Measurements from ENCODE around the gene ADSL.
"Not testable (repeated sequence)": the region's sequence is repeated elsewhere in the genome, so short reads cannot be mapped to it uniquely, and the experiment has no call there.

Gene ADSL

GRCh38 chr22:40374567-40374966 is 28.3 kb downstream of the ADSL start:
- no peak for DNase-seq

- no peak for DNase-seq
These were observed 29.8 kb downstream of the ADSL start for GRCh38 chr22:40376149-40376548.

- no peak for DNase-seq
These were observed 31.6 kb downstream of the ADSL start for GRCh38 chr22:40377931-40378330.

- DNase-seq, result not testable (repeated sequence)
These were observed 32.1 kb downstream of the ADSL start for GRCh38 chr22:40378448-40378847.

GRCh38 chr22:40381461-40381860 is 35.2 kb downstream of the ADSL start:
- DNase-seq, result no peak

- no peak for DNase-seq
These were observed 37.6 kb downstream of the ADSL start for GRCh38 chr22:40383905-40384304.

GRCh38 chr22:40385036-40385782 is 38.9 kb downstream of the ADSL start:
- peak; percentile 30 to 35 for DNase-seq

GRCh38 chr22:40387746-40388145 is 41.4 kb downstream of the ADSL start:
- no peak for DNase-seq

- no peak for DNase-seq
These were observed 41.9 kb downstream of the ADSL start for GRCh38 chr22:40388231-40388630.

- DNase-seq, result no peak
These were observed 45.1 kb downstream of the ADSL start for GRCh38 chr22:40391417-40391816.

GRCh38 chr22:40392618-40393017 is 46.3 kb downstream of the ADSL start:
- no peak for DNase-seq

- no peak for DNase-seq
These were observed 48.3 kb downstream of the ADSL start for GRCh38 chr22:40394607-40395006.

GRCh38 chr22:40395607-40396006 is 49.3 kb downstream of the ADSL start:
- DNase-seq, result no peak

- no peak for DNase-seq
These were observed 50.6 kb downstream of the ADSL start for GRCh38 chr22:40396882-40397281.

- no peak for DNase-seq
These were observed 51.1 kb downstream of the ADSL start for GRCh38 chr22:40397396-40397795.

GRCh38 chr22:40399621-40400020 is 53.3 kb downstream of the ADSL start:
- DNase-seq, result no peak

GRCh38 chr22:40400159-40400558 is 53.9 kb downstream of the ADSL start:
- peak in 1 of 2 donors; percentile 25 for DNase-seq

- peak; percentile 44 to 49 for DNase-seq
These were observed 55.2 kb downstream of the ADSL start for GRCh38 chr22:40401532-40401931.

- no peak for DNase-seq
These were observed 55.7 kb downstream of the ADSL start for GRCh38 chr22:40401981-40402406.

- DNase-seq, result no peak
These were observed 56.8 kb downstream of the ADSL start for GRCh38 chr22:40403141-40403540.

- no peak for DNase-seq
These were observed 57.4 kb downstream of the ADSL start for GRCh38 chr22:40403651-40404050.

GRCh38 chr22:40404251-40405177 is 58.2 kb downstream of the ADSL start:
- no peak for DNase-seq

- DNase-seq, result no peak
These were observed 59.1 kb downstream of the ADSL start for GRCh38 chr22:40405178-40406062.

Data from activated CD4-positive, alpha-beta T cell treated with anti-CD3 and anti-CD28 coated beads for 4 hours (primary cell).